Spleen (tissue), 11 donors: Measurements from ENCODE around the gene CHST15. TPM values are rescaled to one million over a fixed set of nuclear protein-coding genes. Genes with fewer than 3 reads are reported as not detected.

ENCODE experiments used
- DNase-seq: peaks from one replicate; pipeline ENCODE4 v3.0.0-alpha.2; 2020
- H3K27ac ChIP-seq, 8 donors: fragments of 200-600 bp; sonication (generic) in 7 of 8; 1 replicate in 4 of 8; 2 replicates in 4 of 8; pipeline versions ENCODE4 v1.5.0 to v1.8.0; 2016 to 2021; ENCODE audit warnings: inconsistent platforms in 4 of 8, mild to moderate bottlenecking in 4 of 8, moderate library complexity in 1 of 8
- H3K27me3 ChIP-seq, 7 donors: fragments of 200-600 bp; sonication (generic) in 6 of 7; replicated peaks in 1 of 7; 1 replicate in 4 of 7; 2 replicates in 3 of 7; pipeline versions ENCODE4 v1.5.0 to v1.8.0; 2016 to 2021; ENCODE audit warnings: inconsistent platforms in 3 of 7, mild to moderate bottlenecking in 1 of 7
- H3K36me3 ChIP-seq, 6 donors: fragments of 200-600 bp; sonication (generic) in 5 of 6; 1 replicate in 4 of 6; 2 replicates in 2 of 6; pipeline versions ENCODE4 v1.5.0 to v1.8.0; 2016 to 2021; ENCODE audit warnings: inconsistent platforms in 2 of 6
- H3K4me1 ChIP-seq, 6 donors: fragments of 200-600 bp; sonication (generic) in 5 of 6; 1 replicate in 3 of 6; 2 replicates in 3 of 6; pipeline versions ENCODE4 v1.5.0 to v1.8.0; 2016 to 2021; ENCODE audit warnings: inconsistent platforms in 3 of 6
- H3K4me3 ChIP-seq, 8 donors: fragments of 200-600 bp; sonication (generic) in 7 of 8; 1 replicate in 4 of 8; 2 replicates in 4 of 8; pipeline versions ENCODE4 v1.5.0 to v1.8.0; 2016 to 2021; ENCODE audit warnings: inconsistent platforms in 4 of 8, mild to moderate bottlenecking in 4 of 8, moderate library complexity in 2 of 8
- H3K9me3 ChIP-seq, 8 donors: fragments of 200-600 bp; sonication (generic) in 7 of 8; 1 replicate in 4 of 8; 2 replicates in 4 of 8; pipeline versions ENCODE4 v1.5.0 to v1.8.0; 2016 to 2021; ENCODE audit warnings: inconsistent platforms in 4 of 8
- POLR2A ChIP-seq, 3 donors: fragments of 450-650 bp; IDR thresholded peaks; one replicate each; pipeline ENCODE4 v1.5.1; 2017; ENCODE audit warnings: antibody characterized with exemption in 3 of 3, mild to moderate bottlenecking in 1 of 3
- POLR2AphosphoS5 ChIP-seq, 3 donors: sonication (generic); formaldehyde crosslinking; IDR thresholded peaks; one replicate each; pipeline ENCODE4 v1.5.1; 2017; ENCODE audit warnings: antibody characterized with exemption in 3 of 3
- WGBS, 5 donors: extraction: QIAGEN DNeasy Blood & Tissue Kit in 3 of 5; methylation state at CpG; one replicate each; pipeline versions ENCODE4 v1.1.5 to v1.1.7; 2013 to 2018; 5-methylcytosine and 5-hydroxymethylcytosine counted together
- intact Hi-C: fragments of 100-400 bp; cut with DNase I; formaldehyde crosslinking; loops from one replicate; pipeline ENCODE4 v1.15.0; 2023; ENCODE audit warnings: low total_unique reads
- polyA plus RNA-seq, 3 donors: library from polyadenylated mRNA; stranded (reverse); fragments of 200-250 nt; gene quantifications; one replicate each; pipeline ENCODE4 v1.2.1, GENCODE V29; 2013
- total RNA-seq, 7 donors: library from RNA; depleted of rRNA in 3 of 7; stranded (reverse); fragments of >200 nt in 3 of 7; fragmentation: NEBNext Ultra II Directional in 4 of 7; extraction: Animal tissue kit (Norgen Biotek cat#: 25700) in 4 of 7; gene quantifications; one replicate each; pipeline versions ENCODE4 v1.1.0 to v1.2.1, GENCODE V29; 2016 to 2021
- TF ChIP-seq, protein P1 (sequence below), 11 experiments: fragments of 200-600 bp in 7 of 11; fragments of 450-650 bp in 4 of 11; sonication (generic) in 4 of 11; IDR thresholded peaks in 8 of 11; conservative IDR thresholded peaks in 3 of 11; 1 replicate in 7 of 11; 2 replicates in 4 of 11; pipeline versions ENCODE4 v1.4.0 to v1.8.0; 2016 to 2021; ENCODE audit warnings: antibody characterized with exemption in 11 of 11, inconsistent platforms in 4 of 11, mild to moderate bottlenecking in 1 of 11
- donor health status: healthy with polysubstance abuse.
- donor health status: DM: no; HTN: no; CAD: no; lungs with moderate emphysema.
- donor health status: DM: no; HTN: no; CAD: no.
- donor health status: Bipolar disorder and iron deficiency.
- donor health status: healthy.
- donor health status: DM: no; HTN: no; CAD: no.
- donor health status: DM: yes; HTN: yes; CAD: no.

Gene CHST15
- total and polyA plus RNA-seq, 10 donors: 6.1 to 133 (median 102) TPM

DNA sequence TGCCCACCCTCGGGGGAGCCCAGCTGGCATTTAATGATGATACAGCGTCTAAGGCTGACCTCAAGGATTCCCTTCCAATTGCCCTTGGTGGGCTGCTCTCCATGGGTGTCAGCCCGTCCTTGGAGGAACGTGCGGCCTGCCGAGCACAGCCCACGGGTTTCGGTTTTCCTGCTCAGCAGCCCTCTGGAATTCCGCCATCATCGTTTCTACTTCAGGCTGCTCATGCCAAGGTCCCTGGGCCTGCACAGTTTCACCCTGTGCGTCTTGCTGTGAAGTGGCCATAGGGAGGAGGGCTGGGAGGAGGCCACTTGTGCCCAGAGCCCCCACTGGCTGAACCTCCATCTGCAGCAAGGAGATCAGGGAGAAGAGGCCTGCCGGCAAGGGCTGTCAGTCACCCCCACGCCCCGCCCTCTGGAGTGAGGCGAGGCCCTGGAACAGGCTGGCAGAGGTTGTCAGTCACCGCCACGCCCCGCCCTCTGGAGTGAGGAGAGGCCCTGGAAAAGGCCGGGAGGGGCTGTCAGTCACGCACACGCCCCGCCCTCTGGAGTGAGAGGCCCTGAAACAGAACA, 82.8 kb downstream of the CHST15 start:
- no peak overlapping the region for H3K4me3 ChIP-seq
- H3K27ac ChIP-seq: peak overlapping the region in 5 of 8 donors; percentile 33 to 56 (median 41)
- TF ChIP-seq, protein P1, sequence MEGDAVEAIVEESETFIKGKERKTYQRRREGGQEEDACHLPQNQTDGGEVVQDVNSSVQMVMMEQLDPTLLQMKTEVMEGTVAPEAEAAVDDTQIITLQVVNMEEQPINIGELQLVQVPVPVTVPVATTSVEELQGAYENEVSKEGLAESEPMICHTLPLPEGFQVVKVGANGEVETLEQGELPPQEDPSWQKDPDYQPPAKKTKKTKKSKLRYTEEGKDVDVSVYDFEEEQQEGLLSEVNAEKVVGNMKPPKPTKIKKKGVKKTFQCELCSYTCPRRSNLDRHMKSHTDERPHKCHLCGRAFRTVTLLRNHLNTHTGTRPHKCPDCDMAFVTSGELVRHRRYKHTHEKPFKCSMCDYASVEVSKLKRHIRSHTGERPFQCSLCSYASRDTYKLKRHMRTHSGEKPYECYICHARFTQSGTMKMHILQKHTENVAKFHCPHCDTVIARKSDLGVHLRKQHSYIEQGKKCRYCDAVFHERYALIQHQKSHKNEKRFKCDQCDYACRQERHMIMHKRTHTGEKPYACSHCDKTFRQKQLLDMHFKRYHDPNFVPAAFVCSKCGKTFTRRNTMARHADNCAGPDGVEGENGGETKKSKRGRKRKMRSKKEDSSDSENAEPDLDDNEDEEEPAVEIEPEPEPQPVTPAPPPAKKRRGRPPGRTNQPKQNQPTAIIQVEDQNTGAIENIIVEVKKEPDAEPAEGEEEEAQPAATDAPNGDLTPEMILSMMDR (IDR thresholded peaks at IDR 0.05 in 8 of 11, conservative IDR thresholded peaks at IDR 0.05 in 3 of 11): no peak
- peak; percentile 10 to 65 (median 59) for TF ChIP-seq POLR2AphosphoS5 (IDR thresholded peaks at IDR 0.05)
- WGBS, 5 donors: 75 to 90% (median 83%) methylated on average over 10 to 22 of the region's 22 CpGs
- peaks cover 0 to 100% (median 35%) of the 10 kb centered on the region in 6 donors for H3K36me3 ChIP-seq
- peaks cover 0 to 32% (median 17%) of the 10 kb centered on the region in 6 donors for H3K4me1 ChIP-seq
- peaks cover 0 to 12% (median 4%) of the 10 kb centered on the region in 8 donors for H3K9me3 ChIP-seq
- H3K27me3 ChIP-seq: no peaks in the 10 kb centered on the region
- intact Hi-C loops: no loop called here
- DNase-seq: peak; percentile 78

DNA sequence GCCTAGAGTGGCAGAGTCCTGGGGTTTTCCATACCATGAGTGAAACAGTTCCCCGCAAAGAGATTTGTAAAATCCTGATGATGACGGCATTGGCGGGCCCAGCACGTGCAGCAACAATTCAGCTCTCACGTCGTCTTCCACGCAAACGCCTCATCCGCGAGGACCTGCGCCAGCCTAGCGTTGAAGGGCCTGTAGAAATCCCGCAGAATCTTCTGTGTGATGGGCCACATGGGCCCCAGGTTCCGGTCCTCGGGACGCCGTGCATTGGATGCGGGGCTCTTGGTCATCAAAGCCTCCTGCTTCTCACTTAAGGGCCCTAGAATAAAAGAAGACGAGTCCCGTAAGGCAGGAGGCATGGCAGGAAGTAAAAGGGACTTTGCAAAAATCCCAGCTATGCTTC, 83.4 kb downstream of the CHST15 start:
- H3K27ac ChIP-seq: peak overlapping the region in 4 of 8 donors; percentile 39 to 56 (median 45)
- DNase-seq: peak; percentile 66
- intact Hi-C loops: no loop called here
- H3K9me3 ChIP-seq: peaks cover 0 to 12% (median 4%) of the 10 kb centered on the region in 8 donors
- H3K4me1 ChIP-seq: peaks cover 0 to 26% (median 17%) of the 10 kb centered on the region in 6 donors
- H3K36me3 ChIP-seq: peaks cover 0 to 100% (median 35%) of the 10 kb centered on the region in 6 donors
- 83 to 93% (median 90%) methylated on average over 20 of the region's 20 CpGs for WGBS, 5 donors
- no peaks in the 10 kb centered on the region for H3K27me3 ChIP-seq
- H3K4me3 ChIP-seq: no peak overlapping the region
- TF ChIP-seq, protein P1 (IDR thresholded peaks at IDR 0.05 in 8 of 11, conservative IDR thresholded peaks at IDR 0.05 in 3 of 11): no peak
- TF ChIP-seq POLR2A (IDR thresholded peaks at IDR 0.05) (no peak), POLR2AphosphoS5 (IDR thresholded peaks at IDR 0.05) (no peak)

DNA sequence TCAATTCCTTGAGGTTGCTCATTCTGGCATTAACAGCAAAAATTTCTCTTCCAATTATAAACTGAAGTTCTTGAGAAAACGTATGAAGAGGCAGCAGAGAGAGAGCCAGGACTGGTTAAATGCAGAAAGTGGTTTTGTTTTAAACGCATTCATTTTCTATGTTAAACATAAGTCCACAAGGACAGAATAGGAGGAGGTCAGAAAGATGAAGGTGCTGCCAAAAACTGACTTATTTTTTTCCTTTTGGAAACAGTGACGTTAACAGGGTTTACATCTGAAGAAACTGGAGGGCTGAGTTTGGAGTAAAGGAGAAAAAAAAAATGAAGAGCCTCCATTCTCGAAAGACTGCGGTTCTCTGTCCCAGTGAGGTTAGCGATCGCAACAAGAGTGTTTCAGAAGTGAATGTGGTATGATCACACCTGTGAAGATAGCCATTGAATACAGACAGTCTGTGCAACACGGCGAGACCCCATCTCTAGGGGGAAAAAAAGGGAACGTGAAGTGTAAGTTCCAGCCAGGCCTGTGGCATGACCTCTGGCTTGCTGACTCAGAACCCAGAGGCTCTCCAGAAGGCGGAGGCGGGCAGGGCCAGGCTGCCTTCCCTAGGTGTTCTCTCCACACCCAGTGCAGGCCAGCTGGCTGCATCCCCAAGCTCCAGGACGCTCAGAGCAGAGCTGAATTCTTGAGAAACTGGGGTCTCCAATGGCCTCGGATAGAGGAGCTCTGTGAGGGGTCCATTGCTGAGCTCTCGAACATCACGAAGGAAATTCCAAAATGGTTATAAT, 84.0 kb downstream of the CHST15 start:
- peak; percentile 69 for DNase-seq
- TF ChIP-seq POLR2AphosphoS5 (IDR thresholded peaks at IDR 0.05): no peak
- TF ChIP-seq, protein P1 (IDR thresholded peaks at IDR 0.05 in 8 of 11, conservative IDR thresholded peaks at IDR 0.05 in 3 of 11): no peak
- TF ChIP-seq POLR2A (IDR thresholded peaks at IDR 0.05): no peak
- H3K36me3 ChIP-seq: peaks cover 0 to 100% (median 35%) of the 10 kb centered on the region in 6 donors
- peaks cover 0 to 20% (median 12%) of the 10 kb centered on the region in 6 donors for H3K4me1 ChIP-seq
- H3K9me3 ChIP-seq: peaks cover 0 to 12% (median 4%) of the 10 kb centered on the region in 8 donors
- intact Hi-C loops: no loop called here
- WGBS, 5 donors: 78 to 93% (median 84%) methylated on average over 16 of the region's 16 CpGs
- H3K27ac ChIP-seq: peak overlapping the region in 3 of 8 donors; percentile 39 to 49 (median 41)
- H3K4me3 ChIP-seq: no peak overlapping the region
- no peaks in the 10 kb centered on the region for H3K27me3 ChIP-seq

DNA sequence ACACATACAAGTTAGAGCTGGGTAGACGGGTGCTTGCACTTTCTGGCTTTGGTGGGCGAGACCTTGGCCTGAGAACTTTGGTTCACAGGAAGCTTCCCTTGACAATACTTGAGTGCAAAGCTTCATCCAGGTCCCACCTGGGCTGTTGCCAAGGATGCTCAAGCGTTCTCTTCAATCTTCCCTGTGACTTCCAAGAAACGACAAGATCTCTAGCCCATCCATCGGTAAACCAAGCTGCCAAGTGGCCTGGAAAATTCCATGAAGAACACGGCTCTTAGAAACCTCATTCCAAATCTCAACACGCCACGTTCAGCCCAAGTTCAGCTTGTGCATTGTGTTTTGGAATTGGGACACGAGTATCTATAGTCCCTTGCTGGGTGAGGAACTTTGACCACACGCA, 84.7 kb downstream of the CHST15 start:
- peaks cover 0 to 12% (median 4%) of the 10 kb centered on the region in 6 donors for H3K4me1 ChIP-seq
- peaks cover 0 to 100% (median 35%) of the 10 kb centered on the region in 6 donors for H3K36me3 ChIP-seq
- 76 to 92% (median 85%) methylated on average over 9 to 10 of the region's 10 CpGs for WGBS, 5 donors
- H3K27me3 ChIP-seq: no peaks in the 10 kb centered on the region
- H3K4me3 ChIP-seq: no peak overlapping the region
- no peak for TF ChIP-seq POLR2AphosphoS5 (IDR thresholded peaks at IDR 0.05)
- TF ChIP-seq POLR2A (IDR thresholded peaks at IDR 0.05): no peak
- TF ChIP-seq, protein P1 (IDR thresholded peaks at IDR 0.05 in 8 of 11, conservative IDR thresholded peaks at IDR 0.05 in 3 of 11): no peak
- peak overlapping the region in 1 of 8 donors; percentile 3 for H3K27ac ChIP-seq
- intact Hi-C loops: no loop called here
- H3K9me3 ChIP-seq: peaks cover 0 to 8% (median 3%) of the 10 kb centered on the region in 8 donors
- DNase-seq: no peak
